ENCODE data around the gene MXRA7. TPM values are rescaled to one million over a fixed set of nuclear protein-coding genes. Genes with fewer than 3 reads are reported as not detected.

MXRA7 gene
- polyA plus RNA-seq, 1 experiment = 300 TPM

DNA sequence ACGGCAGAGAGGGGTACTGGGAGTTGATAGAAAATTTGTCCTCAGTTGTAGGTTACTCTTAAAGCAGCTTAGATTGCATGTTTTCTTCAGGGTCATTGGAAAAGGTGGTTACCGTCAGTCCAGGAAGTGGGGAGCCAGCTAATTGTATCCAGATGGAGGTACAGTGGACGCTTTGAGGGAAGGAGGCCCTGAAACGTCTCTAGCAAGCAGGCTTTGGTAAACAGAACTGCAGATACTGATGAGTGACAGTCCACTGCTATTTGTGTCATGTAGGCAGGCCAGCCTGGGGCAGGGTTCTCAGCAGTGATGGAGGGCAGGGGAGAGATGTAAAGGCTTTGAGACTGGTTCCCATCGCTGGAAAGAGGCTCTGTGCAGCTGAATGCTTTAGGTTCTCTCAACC is 37.0 kb downstream of the MXRA7 start:
- ChIA-PET CTCF (interaction anchor here (1.3 kb wide), 2 partner anchors 8 to 151 kb away, joined by 3 read pairs; no protein-coding TSS in a partner anchor), POLR2A (no interaction called here)
- Histone ChIP-seq H3K27me3 (ENCODE audit: control insufficient read depth, insufficient read depth, low read length) (no peaks in the 10 kb centered on the region), H3K4me3 (ENCODE audit: low read depth, low read length) (no peak overlapping the region), H3K36me3 (ENCODE audit: control insufficient read depth, insufficient read depth, low read length) (peaks cover 11% of the 10 kb centered on the region)
- TF ChIP-seq, protein P1, sequence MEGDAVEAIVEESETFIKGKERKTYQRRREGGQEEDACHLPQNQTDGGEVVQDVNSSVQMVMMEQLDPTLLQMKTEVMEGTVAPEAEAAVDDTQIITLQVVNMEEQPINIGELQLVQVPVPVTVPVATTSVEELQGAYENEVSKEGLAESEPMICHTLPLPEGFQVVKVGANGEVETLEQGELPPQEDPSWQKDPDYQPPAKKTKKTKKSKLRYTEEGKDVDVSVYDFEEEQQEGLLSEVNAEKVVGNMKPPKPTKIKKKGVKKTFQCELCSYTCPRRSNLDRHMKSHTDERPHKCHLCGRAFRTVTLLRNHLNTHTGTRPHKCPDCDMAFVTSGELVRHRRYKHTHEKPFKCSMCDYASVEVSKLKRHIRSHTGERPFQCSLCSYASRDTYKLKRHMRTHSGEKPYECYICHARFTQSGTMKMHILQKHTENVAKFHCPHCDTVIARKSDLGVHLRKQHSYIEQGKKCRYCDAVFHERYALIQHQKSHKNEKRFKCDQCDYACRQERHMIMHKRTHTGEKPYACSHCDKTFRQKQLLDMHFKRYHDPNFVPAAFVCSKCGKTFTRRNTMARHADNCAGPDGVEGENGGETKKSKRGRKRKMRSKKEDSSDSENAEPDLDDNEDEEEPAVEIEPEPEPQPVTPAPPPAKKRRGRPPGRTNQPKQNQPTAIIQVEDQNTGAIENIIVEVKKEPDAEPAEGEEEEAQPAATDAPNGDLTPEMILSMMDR (IDR thresholded peaks at IDR 0.05; ENCODE audit: insufficient read depth, low read depth, low read length) = no peak
- peak; percentile 26 for DNase-seq (ENCODE audit: low read depth)

DNA sequence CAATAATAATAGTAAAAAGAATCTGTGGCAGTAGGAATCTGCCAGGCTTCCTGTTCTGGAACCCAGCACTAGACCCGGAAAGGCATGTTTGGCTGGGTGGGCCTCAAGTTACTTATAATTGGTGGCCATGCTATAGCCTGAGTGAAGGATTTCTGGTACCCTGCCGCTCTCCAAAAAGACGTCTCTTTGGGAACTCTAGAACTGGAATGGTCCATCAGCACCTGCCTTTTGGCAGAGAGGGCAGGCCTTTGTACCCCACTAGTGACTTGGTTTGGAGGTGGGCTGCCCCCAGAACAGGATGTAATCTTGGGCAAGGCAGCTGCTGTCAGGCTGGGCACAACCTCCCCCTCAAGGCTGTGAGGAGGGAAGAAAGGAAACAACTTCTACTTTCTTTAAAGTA is 37.9 kb downstream of the MXRA7 start:
- Histone ChIP-seq H3K36me3 (ENCODE audit: control insufficient read depth, insufficient read depth, low read length) (peaks cover 6% of the 10 kb centered on the region; the same call in 1 of the 2 replicates), H3K4me3 (ENCODE audit: low read depth, low read length) (no peak overlapping the region), H3K27me3 (ENCODE audit: control insufficient read depth, insufficient read depth, low read length) (no peaks in the 10 kb centered on the region)
- DNase-seq (ENCODE audit: low read depth) = no peak
- POLR2A ChIA-PET = no interaction called here
- TF ChIP-seq, protein P1 (IDR thresholded peaks at IDR 0.05; ENCODE audit: insufficient read depth, low read depth, low read length) = no peak
- CTCF ChIA-PET = interaction anchor here (1.3 kb wide), 1 partner anchor 9 kb away, joined by 3 read pairs; no protein-coding TSS in a partner anchor

DNA sequence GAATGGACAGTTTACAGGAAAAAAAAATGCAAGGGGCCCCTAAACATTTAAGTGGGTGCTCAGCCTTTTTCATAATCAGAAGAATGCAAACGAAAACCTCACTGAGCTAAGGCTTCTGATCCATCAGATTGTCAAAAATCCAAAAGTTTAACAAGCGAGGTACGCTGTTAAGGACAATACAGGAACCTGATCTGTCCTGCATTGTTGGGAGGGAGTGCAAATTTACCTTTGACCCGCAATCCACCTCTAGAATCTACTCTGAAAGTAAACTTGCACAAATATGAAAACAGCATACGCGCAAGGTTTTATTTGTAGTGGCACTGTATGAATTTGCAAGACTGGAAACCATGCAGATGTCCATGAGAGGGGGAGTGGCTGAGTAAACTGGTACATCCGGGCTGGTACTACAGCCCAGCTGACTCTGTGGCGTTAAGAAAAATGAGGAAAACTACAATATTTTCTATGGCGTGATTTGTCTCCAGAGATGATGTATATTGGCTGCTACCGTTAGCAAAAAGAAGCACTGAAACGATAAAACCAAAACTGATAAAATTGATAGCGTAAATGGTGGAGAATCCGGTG is 38.4 kb downstream of the MXRA7 start:
- Histone ChIP-seq H3K36me3 (ENCODE audit: control insufficient read depth, insufficient read depth, low read length) (0 out of 2 replicates have a peak, but pooled peaks cover 2% of the 10 kb centered on the region), H3K4me3 (ENCODE audit: low read depth, low read length) (peak overlapping the region; percentile 57), H3K27me3 (ENCODE audit: control insufficient read depth, insufficient read depth, low read length) (no peaks in the 10 kb centered on the region)
- POLR2A ChIA-PET = interaction anchor here (1.0 kb wide), 1 partner anchor 16 kb away, joined by 5 read pairs; no protein-coding TSS in a partner anchor
- TF ChIP-seq, protein P1 (IDR thresholded peaks at IDR 0.05; ENCODE audit: insufficient read depth, low read depth, low read length) = no peak
- CTCF ChIA-PET = interaction anchor here (0.7 to 2.6 kb wide), 5 partner anchors 9 to 132 kb away, joined by 3 to 18 read pairs (median 4); no protein-coding TSS in a partner anchor
- DNase-seq (ENCODE audit: low read depth) = no peak

DNA sequence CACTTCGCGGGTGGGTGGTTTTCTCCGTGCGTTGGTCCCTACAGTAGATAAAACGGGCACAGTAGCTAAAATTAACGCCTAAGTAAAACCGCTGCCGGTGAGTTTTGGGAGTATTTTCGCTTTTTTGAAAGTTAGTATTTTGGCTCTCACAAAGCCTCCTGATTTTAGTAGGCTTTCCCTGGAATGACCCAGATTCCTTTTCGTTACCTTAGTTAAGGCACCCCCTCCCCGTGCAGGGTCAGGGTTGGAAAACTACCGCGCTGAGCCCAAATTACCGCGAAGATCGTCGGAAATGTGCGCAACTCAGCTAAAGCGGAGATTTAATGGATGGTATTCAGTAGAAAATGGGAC is 38.9 kb downstream of the MXRA7 start:
- no peak for DNase-seq (ENCODE audit: low read depth)
- no peaks in the 10 kb centered on the region for H3K27me3 ChIP-seq (ENCODE audit: control insufficient read depth, insufficient read depth, low read length)
- TF ChIP-seq, protein P1 (IDR thresholded peaks at IDR 0.05; ENCODE audit: insufficient read depth, low read depth, low read length) = no peak
- H3K36me3 ChIP-seq (ENCODE audit: control insufficient read depth, insufficient read depth, low read length) = 0 out of 2 replicates have a peak, but pooled peaks cover 2% of the 10 kb centered on the region
- CTCF ChIA-PET = interaction anchor here (0.7 to 2.6 kb wide), 6 partner anchors 9 to 131 kb away, joined by 3 to 18 read pairs (median 4); no protein-coding TSS in a partner anchor
- H3K4me3 ChIP-seq (ENCODE audit: low read depth, low read length) = peak overlapping the region; percentile 57
- POLR2A ChIA-PET = interaction anchor here (1.0 kb wide), 1 partner anchor 17 kb away, joined by 5 read pairs; no protein-coding TSS in a partner anchor

DNA sequence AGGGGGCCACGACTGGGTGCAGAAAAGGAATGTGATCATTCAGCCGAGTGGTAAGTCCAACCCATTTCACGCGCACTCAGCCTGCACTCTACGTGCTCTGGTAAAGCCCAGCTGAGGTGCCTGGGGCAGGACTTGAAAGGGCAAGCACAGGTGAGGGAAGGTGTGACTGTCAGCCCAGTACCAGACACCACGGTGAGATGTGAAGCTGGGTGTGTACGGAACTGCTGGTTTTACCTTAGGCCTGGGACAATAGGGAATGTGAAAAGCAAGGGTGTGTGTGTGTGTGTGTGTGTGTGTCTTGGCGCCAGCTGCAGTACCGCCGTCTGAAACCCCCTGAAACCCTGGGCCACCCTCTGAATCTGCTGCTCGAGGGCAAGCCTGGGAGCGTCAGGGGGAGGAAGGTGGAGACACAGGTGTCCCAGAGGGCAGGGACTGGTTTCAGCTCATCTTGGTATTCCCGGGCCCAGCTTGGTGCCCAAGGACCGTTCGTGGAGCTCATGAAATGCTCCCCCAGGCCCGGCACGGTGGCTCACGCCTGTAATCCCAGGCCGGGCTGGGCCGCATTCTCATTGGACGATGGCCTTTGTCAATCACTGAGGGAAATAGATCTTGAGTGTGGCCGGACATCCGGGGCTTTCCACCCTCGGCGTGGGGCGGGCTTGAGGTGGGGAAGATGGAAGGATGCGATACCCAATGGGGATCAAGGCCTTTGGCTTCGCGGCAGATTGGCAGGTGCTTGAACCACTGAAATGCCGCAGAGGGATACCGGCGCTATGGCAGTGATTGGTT is 39.4 kb downstream of the MXRA7 start:
- ChIA-PET POLR2A (interaction anchor here (0.6 to 1.0 kb wide), 2 partner anchors 17 to 375 kb away, joined by 4 to 5 read pairs; no protein-coding TSS in a partner anchor), CTCF (interaction anchor here (0.7 to 2.6 kb wide), 7 partner anchors 9 to 47 kb away, joined by 3 to 18 read pairs (median 3); no protein-coding TSS in a partner anchor)
- 0 out of 2 replicates have a peak, but pooled peaks cover 2% of the 10 kb centered on the region for H3K36me3 ChIP-seq (ENCODE audit: control insufficient read depth, insufficient read depth, low read length)
- peak overlapping the region; percentile 57 for H3K4me3 ChIP-seq (ENCODE audit: low read depth, low read length)
- TF ChIP-seq, protein P1 (IDR thresholded peaks at IDR 0.05; ENCODE audit: insufficient read depth, low read depth, low read length) = no peak
- no peaks in the 10 kb centered on the region for H3K27me3 ChIP-seq (ENCODE audit: control insufficient read depth, insufficient read depth, low read length)
- DNase-seq (ENCODE audit: low read depth) = peak; percentile 98

All from BJ (cell line).